HepG2 (cell line): ENCODE measurements around the gene COG5.

Experiments used
- MAZ ChIP-seq, 2 experiments: sonication (generic) in 1 of 2; formaldehyde crosslinking in 1 of 2; IDR thresholded peaks; 2 replicates each; pipeline versions ENCODE4 v1.5.0 to v1.6.1; 2012 to 2020; ENCODE audit warnings: low read depth in 2 of 2, mild to moderate bottlenecking in 2 of 2, borderline replicate concordance in 1 of 2, improper control_type of control experiment in 1 of 2, low read length in 1 of 2, missing genetic modification reagents in 1 of 2, moderate library complexity in 1 of 2
- MBNL3 ChIP-seq: fragments of 250-450 bp; sonication (Bioruptor Pico); conservative IDR thresholded peaks from 2 replicates; pipeline ENCODE4 v1.8.0; 2022; ENCODE audit warnings: mild to moderate bottlenecking, inconsistent platforms
- MEF2D ChIP-seq: sonication (generic); formaldehyde crosslinking; IDR thresholded peaks from 2 replicates; pipeline ENCODE4 v1.5.1; 2020; ENCODE audit warnings: mild to moderate bottlenecking, missing genetic modification reagents
- RBM39 ChIP-seq: fragments of 200-400 bp; formaldehyde crosslinking; IDR thresholded peaks from one replicate; pipeline ENCODE4 v1.6.1; 2018; ENCODE audit warnings: antibody characterized with exemption, mild to moderate bottlenecking, low read depth, low read length; ENCODE audit not compliant: poor library complexity, severe bottlenecking
- SETDB1 ChIP-seq: sonication (generic); formaldehyde crosslinking; IDR thresholded peaks from 2 replicates; pipeline ENCODE4 v1.5.1; 2020; ENCODE audit warnings: missing genetic modification reagents, mild to moderate bottlenecking, borderline replicate concordance
- ZSCAN25 ChIP-seq: sonication (generic); formaldehyde crosslinking; IDR thresholded peaks from 2 replicates; pipeline ENCODE4 v1.8.0; 2022; ENCODE audit warnings: mild to moderate bottlenecking, missing genetic modification reagents
- TF ChIP-seq, protein P1 (sequence below): sonication (generic); formaldehyde crosslinking; IDR thresholded peaks from 2 replicates; pipeline ENCODE4 v1.4.0; 2020; ENCODE audit warnings: mild to moderate bottlenecking, missing genetic modification reagents, borderline replicate concordance
- TF ChIP-seq, protein P2 (sequence below): sonication (generic); formaldehyde crosslinking; IDR thresholded peaks from 2 replicates; pipeline ENCODE4 v1.5.0; 2020; ENCODE audit warnings: mild to moderate bottlenecking, missing genetic modification reagents, moderate library complexity
- TF ChIP-seq, protein P3 (sequence below): sonication (generic); formaldehyde crosslinking; IDR thresholded peaks from 2 replicates; pipeline ENCODE4 v1.8.0; 2022; ENCODE audit warnings: mild to moderate bottlenecking, missing genetic modification reagents

DNA sequence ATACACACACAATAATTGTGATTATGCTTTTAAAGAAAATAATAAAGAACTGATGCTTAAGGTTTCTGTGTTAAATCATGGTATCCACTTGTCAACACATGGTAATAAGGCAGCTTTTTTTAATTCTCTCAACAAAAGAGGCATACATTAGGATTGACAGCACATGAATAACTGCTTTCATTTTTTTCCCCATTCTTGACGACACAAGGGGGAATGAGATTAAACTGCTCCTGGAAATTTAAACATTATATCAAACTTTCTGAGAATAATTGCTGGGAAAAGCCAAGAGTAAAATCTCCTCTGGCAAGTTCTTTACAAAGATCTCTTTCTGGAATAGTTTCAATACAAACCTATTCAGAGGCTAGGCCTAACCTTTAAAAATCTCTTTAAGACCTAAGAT, 192.9 kb downstream of the COG5 start:
- TF ChIP-seq ZSCAN25 (CRISPR knock-in tag) (no peak), SETDB1 (CRISPR knock-in tag) (no peak), MEF2D (no peak), MBNL3 (CRISPR knock-in tag) (no peak), RBM39 (no peak), MAZ (IDR thresholded peaks at IDR 0.05; ENCODE audit: borderline replicate concordance, low read depth, low read length) (no peak), MAZ (CRISPR knock-in tag; IDR thresholded peaks at IDR 0.05; ENCODE audit: low read depth) (no peak)
- TF ChIP-seq, protein P1, sequence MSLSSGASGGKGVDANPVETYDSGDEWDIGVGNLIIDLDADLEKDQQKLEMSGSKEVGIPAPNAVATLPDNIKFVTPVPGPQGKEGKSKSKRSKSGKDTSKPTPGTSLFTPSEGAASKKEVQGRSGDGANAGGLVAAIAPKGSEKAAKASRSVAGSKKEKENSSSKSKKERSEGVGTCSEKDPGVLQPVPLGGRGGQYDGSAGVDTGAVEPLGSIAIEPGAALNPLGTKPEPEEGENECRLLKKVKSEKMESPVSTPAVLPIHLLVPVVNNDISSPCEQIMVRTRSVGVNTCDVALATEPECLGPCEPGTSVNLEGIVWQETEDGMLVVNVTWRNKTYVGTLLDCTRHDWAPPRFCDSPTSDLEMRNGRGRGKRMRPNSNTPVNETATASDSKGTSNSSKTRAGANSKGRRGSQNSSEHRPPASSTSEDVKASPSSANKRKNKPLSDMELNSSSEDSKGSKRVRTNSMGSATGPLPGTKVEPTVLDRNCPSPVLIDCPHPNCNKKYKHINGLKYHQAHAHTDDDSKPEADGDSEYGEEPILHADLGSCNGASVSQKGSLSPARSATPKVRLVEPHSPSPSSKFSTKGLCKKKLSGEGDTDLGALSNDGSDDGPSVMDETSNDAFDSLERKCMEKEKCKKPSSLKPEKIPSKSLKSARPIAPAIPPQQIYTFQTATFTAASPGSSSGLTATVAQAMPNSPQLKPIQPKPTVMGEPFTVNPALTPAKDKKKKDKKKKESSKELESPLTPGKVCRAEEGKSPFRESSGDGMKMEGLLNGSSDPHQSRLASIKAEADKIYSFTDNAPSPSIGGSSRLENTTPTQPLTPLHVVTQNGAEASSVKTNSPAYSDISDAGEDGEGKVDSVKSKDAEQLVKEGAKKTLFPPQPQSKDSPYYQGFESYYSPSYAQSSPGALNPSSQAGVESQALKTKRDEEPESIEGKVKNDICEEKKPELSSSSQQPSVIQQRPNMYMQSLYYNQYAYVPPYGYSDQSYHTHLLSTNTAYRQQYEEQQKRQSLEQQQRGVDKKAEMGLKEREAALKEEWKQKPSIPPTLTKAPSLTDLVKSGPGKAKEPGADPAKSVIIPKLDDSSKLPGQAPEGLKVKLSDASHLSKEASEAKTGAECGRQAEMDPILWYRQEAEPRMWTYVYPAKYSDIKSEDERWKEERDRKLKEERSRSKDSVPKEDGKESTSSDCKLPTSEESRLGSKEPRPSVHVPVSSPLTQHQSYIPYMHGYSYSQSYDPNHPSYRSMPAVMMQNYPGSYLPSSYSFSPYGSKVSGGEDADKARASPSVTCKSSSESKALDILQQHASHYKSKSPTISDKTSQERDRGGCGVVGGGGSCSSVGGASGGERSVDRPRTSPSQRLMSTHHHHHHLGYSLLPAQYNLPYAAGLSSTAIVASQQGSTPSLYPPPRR (CRISPR knock-in tag) = no peak
- TF ChIP-seq, protein P2, sequence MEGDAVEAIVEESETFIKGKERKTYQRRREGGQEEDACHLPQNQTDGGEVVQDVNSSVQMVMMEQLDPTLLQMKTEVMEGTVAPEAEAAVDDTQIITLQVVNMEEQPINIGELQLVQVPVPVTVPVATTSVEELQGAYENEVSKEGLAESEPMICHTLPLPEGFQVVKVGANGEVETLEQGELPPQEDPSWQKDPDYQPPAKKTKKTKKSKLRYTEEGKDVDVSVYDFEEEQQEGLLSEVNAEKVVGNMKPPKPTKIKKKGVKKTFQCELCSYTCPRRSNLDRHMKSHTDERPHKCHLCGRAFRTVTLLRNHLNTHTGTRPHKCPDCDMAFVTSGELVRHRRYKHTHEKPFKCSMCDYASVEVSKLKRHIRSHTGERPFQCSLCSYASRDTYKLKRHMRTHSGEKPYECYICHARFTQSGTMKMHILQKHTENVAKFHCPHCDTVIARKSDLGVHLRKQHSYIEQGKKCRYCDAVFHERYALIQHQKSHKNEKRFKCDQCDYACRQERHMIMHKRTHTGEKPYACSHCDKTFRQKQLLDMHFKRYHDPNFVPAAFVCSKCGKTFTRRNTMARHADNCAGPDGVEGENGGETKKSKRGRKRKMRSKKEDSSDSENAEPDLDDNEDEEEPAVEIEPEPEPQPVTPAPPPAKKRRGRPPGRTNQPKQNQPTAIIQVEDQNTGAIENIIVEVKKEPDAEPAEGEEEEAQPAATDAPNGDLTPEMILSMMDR (CRISPR knock-in tag) = no peak
- TF ChIP-seq, protein P3, sequence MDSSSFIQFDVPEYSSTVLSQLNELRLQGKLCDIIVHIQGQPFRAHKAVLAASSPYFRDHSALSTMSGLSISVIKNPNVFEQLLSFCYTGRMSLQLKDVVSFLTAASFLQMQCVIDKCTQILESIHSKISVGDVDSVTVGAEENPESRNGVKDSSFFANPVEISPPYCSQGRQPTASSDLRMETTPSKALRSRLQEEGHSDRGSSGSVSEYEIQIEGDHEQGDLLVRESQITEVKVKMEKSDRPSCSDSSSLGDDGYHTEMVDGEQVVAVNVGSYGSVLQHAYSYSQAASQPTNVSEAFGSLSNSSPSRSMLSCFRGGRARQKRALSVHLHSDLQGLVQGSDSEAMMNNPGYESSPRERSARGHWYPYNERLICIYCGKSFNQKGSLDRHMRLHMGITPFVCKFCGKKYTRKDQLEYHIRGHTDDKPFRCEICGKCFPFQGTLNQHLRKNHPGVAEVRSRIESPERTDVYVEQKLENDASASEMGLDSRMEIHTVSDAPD (CRISPR knock-in tag) = no peak
